Colonic mucosa (tissue), 4 donors: ENCODE results near the gene PCDHA6. TPM values are rescaled to one million over a fixed set of nuclear protein-coding genes. Genes with fewer than 3 reads are reported as not detected.
"Not testable (repeated sequence)": the region's sequence is repeated elsewhere in the genome, so short reads cannot be mapped to it uniquely, and the experiment has no call there.

ENCODE experiments used
- DNase-seq: peaks from one replicate; pipeline ENCODE4 v3.0.0-alpha.2; 2020
- H3K27ac ChIP-seq: fragments of 200-600 bp; one replicate; pipeline ENCODE4 v1.8.0; 2021
- H3K27me3 ChIP-seq: fragments of 200-600 bp; one replicate; pipeline ENCODE4 v1.8.0; 2021
- H3K36me3 ChIP-seq: fragments of 200-600 bp; one replicate; pipeline ENCODE4 v1.8.0; 2021
- H3K4me1 ChIP-seq: fragments of 200-600 bp; one replicate; pipeline ENCODE4 v1.8.0; 2021; ENCODE audit warnings: mild to moderate bottlenecking
- H3K4me3 ChIP-seq: fragments of 200-600 bp; one replicate; pipeline ENCODE4 v1.8.0; 2021
- H3K9ac ChIP-seq, 2 donors: one replicate each; pipeline ENCODE4 v1.7.0; 2013; ENCODE audit warnings: control low read depth in 2 of 2, low read depth in 2 of 2, low read length in 2 of 2
- H3K9me3 ChIP-seq: fragments of 200-600 bp; one replicate; pipeline ENCODE4 v1.8.0; 2021
- intact Hi-C: fragments of 100-400 bp; cut with DNase I; formaldehyde crosslinking; loops from one replicate; pipeline ENCODE4 v1.14.1; 2022
- total RNA-seq, 2 donors: library from RNA; stranded (reverse); fragmentation: NEBNext Ultra II Directional in 1 of 2; extraction: Animal tissue kit (Norgen Biotek cat#: 25700) in 1 of 2; gene quantifications; one replicate each; pipeline ENCODE4 v1.2.1, GENCODE V29; 2021
- TF ChIP-seq, protein P1 (sequence below): fragments of 200-600 bp; IDR thresholded peaks from one replicate; pipeline ENCODE4 v1.8.0; 2022; ENCODE audit warnings: antibody characterized with exemption, mild to moderate bottlenecking
- donor health status: healthy.
- donor health status: DM: no; HTN: no; CAD: no.
- donor health status: DM: no; HTN: no; CAD: no.

PCDHA6 gene, protein sequence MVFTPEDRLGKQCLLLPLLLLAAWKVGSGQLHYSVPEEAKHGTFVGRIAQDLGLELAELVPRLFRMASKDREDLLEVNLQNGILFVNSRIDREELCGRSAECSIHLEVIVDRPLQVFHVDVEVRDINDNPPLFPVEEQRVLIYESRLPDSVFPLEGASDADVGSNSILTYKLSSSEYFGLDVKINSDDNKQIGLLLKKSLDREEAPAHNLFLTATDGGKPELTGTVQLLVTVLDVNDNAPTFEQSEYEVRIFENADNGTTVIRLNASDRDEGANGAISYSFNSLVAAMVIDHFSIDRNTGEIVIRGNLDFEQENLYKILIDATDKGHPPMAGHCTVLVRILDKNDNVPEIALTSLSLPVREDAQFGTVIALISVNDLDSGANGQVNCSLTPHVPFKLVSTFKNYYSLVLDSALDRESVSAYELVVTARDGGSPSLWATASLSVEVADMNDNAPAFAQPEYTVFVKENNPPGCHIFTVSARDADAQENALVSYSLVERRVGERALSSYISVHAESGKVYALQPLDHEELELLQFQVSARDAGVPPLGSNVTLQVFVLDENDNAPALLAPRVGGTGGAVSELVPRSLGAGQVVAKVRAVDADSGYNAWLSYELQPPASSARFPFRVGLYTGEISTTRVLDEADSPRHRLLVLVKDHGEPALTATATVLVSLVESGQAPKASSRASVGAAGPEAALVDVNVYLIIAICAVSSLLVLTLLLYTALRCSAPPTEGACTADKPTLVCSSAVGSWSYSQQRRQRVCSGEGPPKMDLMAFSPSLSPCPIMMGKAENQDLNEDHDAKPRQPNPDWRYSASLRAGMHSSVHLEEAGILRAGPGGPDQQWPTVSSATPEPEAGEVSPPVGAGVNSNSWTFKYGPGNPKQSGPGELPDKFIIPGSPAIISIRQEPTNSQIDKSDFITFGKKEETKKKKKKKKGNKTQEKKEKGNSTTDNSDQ
- under 1 TPM; 0.11 to 0.12 TPM for total RNA-seq

DNA sequence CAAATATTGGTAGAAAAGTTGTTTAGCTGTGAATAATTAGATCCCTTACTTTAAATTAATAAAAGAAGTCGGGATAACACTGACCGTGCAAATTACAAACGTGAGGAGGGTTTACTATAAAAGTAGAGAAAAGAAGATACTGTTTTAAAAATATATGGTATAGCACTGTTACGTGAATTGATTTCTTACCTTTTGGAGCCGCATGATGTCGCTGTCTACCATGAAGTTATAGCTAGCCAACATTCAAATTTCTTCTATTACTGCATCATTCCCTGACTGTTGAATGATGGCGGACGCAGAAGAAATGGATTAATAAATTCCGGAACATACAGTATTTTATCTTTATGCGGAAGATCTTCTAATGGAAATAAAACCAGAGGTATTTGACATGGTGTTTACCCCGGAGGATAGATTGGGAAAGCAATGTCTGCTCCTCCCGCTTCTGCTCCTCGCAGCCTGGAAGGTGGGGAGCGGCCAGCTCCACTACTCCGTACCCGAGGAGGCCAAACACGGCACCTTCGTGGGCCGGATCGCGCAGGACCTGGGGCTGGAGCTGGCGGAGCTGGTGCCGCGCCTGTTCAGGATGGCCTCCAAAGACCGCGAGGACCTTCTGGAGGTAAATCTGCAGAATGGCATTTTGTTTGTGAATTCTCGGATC is at the start of gene PCDHA6:
PCDHA6 (plus strand) TSS at position 257 of the 658 bp plus-strand sequence; CDS start at position 389, 132 bp downstream.
- intact Hi-C loops = no loop called here
- no peaks in the 10 kb centered on the region for H3K4me1 ChIP-seq
- TF ChIP-seq, protein P1, sequence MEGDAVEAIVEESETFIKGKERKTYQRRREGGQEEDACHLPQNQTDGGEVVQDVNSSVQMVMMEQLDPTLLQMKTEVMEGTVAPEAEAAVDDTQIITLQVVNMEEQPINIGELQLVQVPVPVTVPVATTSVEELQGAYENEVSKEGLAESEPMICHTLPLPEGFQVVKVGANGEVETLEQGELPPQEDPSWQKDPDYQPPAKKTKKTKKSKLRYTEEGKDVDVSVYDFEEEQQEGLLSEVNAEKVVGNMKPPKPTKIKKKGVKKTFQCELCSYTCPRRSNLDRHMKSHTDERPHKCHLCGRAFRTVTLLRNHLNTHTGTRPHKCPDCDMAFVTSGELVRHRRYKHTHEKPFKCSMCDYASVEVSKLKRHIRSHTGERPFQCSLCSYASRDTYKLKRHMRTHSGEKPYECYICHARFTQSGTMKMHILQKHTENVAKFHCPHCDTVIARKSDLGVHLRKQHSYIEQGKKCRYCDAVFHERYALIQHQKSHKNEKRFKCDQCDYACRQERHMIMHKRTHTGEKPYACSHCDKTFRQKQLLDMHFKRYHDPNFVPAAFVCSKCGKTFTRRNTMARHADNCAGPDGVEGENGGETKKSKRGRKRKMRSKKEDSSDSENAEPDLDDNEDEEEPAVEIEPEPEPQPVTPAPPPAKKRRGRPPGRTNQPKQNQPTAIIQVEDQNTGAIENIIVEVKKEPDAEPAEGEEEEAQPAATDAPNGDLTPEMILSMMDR = no peak
- no peaks in the 10 kb centered on the region for H3K27me3 ChIP-seq
- H3K9ac ChIP-seq = no peak within 1 kb of the TSS
- H3K27ac ChIP-seq = no peak within 1 kb of the TSS
- no peak within 1 kb of the TSS for H3K4me3 ChIP-seq
- H3K9me3 ChIP-seq = peaks cover 2% of the 10 kb centered on the region
- H3K36me3 ChIP-seq = no peaks in the 10 kb centered on the region
- no peak for DNase-seq

DNA sequence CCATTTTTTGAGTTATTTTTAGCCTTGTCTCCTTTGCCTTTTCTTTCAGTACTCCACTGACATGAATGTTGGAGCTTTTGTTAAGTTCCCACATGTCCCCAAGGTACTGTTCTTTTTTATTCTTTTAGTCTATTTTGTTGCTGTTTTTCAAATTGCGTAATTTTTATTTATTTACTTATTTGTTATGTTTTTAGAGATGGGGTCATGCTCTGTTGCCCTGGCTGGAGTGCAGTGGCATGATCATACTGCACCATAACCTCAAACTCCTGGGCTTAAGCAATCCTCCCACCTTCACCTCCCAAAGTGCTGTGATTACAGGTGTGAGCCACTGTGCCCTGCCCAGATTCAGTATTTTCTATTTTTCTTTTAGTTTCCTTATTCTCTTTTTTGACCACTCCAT is 47.2 kb upstream of the PCDHA6 start:
- Histone ChIP-seq H3K9ac (no peak overlapping the region), H3K27ac (no peak overlapping the region), H3K27me3 (no peaks in the 10 kb centered on the region), H3K36me3 (no peaks in the 10 kb centered on the region), H3K4me1 (no peaks in the 10 kb centered on the region), H3K4me3 (no peak overlapping the region), H3K9me3 (no peaks in the 10 kb centered on the region)
- TF ChIP-seq, protein P1 = no peak
- no peak for DNase-seq
- intact Hi-C loops = no loop called here

DNA sequence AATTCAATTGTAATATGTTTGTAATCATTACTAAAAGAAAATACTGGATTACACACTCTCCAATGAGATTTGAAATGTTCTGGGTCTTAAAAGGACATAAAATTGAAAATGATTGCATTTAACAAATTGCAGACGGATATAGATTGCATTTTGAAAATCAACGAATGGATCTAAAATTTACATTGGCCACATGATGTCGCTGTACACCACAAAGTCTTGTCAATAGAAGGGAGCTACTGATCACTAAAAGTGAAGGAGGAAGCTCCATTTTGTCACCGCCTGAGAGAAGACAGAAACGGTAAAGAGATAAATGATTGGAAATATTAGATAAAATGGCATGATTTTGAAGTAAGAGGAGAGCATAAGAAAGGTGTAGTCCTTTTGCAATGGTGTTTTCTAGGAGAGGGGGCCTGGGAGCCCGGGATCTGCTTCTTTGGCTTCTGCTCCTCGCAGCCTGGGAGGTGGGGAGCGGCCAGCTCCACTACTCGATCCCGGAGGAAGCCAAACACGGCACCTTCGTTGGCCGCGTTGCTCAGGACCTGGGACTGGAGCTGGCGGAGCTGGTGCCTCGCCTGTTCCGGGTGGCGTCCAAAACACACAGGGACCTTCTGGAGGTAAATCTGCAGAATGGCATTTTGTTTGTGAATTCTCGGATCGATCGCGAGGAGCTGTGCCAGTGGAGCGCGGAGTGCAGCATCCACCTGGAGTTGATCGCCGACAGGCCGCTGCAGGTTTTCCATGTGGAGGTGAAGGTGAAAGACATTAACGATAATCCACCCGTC is 41.7 kb upstream of the PCDHA6 start, which contains the start of gene PCDHA1:
PCDHA1 (plus strand) TSS at position 236 of the 782 bp plus-strand sequence.
- H3K4me1 ChIP-seq = no peaks in the 10 kb centered on the region
- no peaks in the 10 kb centered on the region for H3K27me3 ChIP-seq
- no peak within 1 kb of the TSS for H3K9ac ChIP-seq
- H3K4me3 ChIP-seq = no peak within 1 kb of the TSS
- TF ChIP-seq, protein P1 = no peak
- H3K9me3 ChIP-seq = no peaks in the 10 kb centered on the region
- no peak for DNase-seq
- intact Hi-C loops = no loop called here
- no peak within 1 kb of the TSS for H3K27ac ChIP-seq
- no peaks in the 10 kb centered on the region for H3K36me3 ChIP-seq

DNA sequence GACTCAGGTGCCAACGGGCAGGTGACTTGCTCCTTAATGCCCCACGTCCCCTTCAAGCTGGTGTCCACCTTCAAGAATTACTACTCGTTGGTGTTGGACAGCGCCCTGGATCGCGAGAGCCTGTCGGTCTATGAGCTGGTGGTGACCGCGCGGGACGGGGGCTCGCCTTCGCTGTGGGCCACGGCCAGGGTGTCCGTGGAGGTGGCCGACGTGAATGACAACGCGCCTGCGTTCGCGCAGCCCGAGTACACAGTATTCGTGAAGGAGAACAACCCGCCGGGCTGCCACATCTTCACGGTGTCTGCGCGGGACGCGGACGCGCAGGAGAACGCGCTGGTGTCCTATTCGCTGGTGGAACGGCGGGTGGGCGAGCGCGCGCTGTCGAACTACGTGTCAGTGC is 40.3 kb upstream of the PCDHA6 start:
- H3K36me3 ChIP-seq, H3K9ac ChIP-seq, intact Hi-C loops, DNase-seq, H3K4me1 ChIP-seq, H3K9me3 ChIP-seq, H3K4me3 ChIP-seq, H3K27me3 ChIP-seq, H3K27ac ChIP-seq: not testable (repeated sequence)

DNA sequence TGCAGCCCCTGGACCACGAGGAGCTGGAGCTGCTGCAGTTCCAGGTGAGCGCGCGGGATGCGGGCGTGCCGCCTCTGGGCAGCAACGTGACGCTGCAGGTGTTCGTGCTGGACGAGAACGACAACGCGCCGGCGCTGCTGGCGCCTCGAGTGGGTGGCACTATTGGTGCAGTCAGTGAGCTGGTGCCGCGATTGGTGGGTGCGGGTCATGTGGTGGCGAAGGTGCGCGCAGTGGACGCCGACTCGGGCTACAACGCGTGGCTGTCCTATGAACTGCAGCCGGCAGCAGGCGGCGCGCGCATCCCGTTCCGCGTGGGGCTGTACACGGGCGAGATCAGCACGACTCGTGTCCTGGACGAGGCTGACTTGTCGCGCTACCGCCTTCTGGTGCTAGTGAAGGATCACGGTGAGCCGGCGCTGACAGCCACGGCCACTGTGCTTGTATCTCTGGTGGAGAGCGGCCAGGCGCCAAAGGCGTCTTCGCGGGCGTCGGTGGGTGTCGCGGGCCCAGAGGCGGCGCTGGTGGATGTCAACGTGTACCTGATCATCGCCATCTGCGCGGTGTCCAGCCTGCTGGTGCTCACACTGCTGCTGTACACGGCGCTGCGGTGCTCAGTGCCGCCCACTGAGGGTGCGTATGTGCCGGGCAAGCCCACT is 39.8 kb upstream of the PCDHA6 start:
- H3K27ac ChIP-seq, H3K4me3 ChIP-seq, H3K4me1 ChIP-seq, H3K36me3 ChIP-seq, H3K27me3 ChIP-seq, H3K9me3 ChIP-seq, DNase-seq, intact Hi-C loops, H3K9ac ChIP-seq: not testable (repeated sequence)
